GM12891 (cell line): Measurements from ENCODE around the gene TXNL4A.

Experiments used
- POLR2A ChIP-seq: IDR thresholded peaks from 2 replicates; pipeline ENCODE4 v1.6.1; 2011; ENCODE audit warnings: low read depth, low read length, control low read depth
- POLR2AphosphoS5 ChIP-seq: IDR thresholded peaks from 2 replicates; pipeline ENCODE4 v1.6.1; 2011; ENCODE audit warnings: low read depth, low read length, control low read depth

DNA sequence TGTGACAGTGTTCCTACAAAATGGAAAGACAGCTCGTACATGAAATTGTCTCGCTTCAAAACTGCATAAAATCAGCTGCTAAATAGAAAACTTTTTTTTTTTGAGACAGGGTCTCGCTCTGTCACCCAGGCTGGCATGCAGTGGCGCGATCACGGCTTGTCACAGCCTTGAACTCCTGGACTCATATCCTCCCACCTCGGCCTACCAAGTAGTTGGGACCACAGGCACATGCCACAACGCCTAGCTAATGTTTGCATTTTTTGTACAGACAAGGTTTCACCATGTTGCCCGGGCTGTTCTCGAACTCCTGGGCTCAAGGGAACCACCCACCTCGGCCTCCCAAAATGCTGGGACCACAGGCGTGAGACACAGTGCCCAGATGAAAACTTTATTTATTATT lies 3.2 kb downstream of the TXNL4A start:
- TF ChIP-seq POLR2A (no peak), POLR2AphosphoS5 (no peak)
